Measurements from ENCODE around the gene HNRNPL. TPM values are rescaled to one million over a fixed set of nuclear protein-coding genes. Genes with fewer than 3 reads are reported as not detected.
A peak's percentile ranks its signal among the peaks of the same experiment; 100 is the strongest.
"Not testable (repeated sequence)": the region's sequence is repeated elsewhere in the genome, so short reads cannot be mapped to it uniquely, and the experiment has no call there.

The HNRNPL gene
- polyA plus RNA-seq, 3 donors = 51.9 to 234 (median 58.7) TPM

DNA sequence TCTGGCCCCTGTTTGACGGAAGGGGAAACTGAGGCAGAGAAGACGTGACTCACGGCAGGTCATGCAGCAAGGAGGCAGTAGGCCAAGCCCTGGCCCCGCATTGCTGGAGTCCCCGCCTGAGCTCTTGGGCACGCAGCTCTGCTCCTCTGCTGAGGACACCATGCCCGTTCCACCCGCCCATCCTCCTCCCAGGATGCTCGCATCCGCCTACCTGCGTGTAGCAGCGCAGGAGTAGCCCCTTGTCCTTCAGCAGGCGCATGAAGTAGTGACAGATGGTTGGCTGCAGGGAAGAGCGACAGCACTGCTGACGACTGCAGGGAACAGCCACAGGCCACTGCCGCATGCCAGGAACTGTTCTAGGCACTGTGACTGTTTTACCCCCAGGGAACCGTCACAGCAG is 39.1 kb upstream of the HNRNPL start:
- H2AFZ ChIP-seq (ENCODE audit: insufficient read depth, low read depth, low read length, poor library complexity, severe bottlenecking) = no peak overlapping the region
- intact Hi-C loops (cut with micrococcal nuclease) = no loop called here
- Mint-ChIP-seq H3K36me3 (peaks cover 33 to 55% of the 10 kb centered on the region in 2 donors), H3K27me3 (ENCODE audit: low read depth in 3 of 3) (peaks cover 0 to 2% (median 0%) of the 10 kb centered on the region in 3 donors), H3K4me3 (no peak overlapping the region), H3K4me1 (no peaks in the 10 kb centered on the region), H3K27ac (peak overlapping the region in 2 of 7 donors; percentile 68 to 69), H3K9me3 (peaks cover 0 to 2% (median 0%) of the 10 kb centered on the region in 7 donors)
- TF ChIP-seq, protein P1, sequence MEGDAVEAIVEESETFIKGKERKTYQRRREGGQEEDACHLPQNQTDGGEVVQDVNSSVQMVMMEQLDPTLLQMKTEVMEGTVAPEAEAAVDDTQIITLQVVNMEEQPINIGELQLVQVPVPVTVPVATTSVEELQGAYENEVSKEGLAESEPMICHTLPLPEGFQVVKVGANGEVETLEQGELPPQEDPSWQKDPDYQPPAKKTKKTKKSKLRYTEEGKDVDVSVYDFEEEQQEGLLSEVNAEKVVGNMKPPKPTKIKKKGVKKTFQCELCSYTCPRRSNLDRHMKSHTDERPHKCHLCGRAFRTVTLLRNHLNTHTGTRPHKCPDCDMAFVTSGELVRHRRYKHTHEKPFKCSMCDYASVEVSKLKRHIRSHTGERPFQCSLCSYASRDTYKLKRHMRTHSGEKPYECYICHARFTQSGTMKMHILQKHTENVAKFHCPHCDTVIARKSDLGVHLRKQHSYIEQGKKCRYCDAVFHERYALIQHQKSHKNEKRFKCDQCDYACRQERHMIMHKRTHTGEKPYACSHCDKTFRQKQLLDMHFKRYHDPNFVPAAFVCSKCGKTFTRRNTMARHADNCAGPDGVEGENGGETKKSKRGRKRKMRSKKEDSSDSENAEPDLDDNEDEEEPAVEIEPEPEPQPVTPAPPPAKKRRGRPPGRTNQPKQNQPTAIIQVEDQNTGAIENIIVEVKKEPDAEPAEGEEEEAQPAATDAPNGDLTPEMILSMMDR (IDR thresholded peaks at IDR 0.05) = no peak
- peaks cover 41 to 63% of the 10 kb centered on the region in 2 donors for H3K36me3 ChIP-seq (replicated peaks in 1 of 2; ENCODE audit: control insufficient read depth in 1 of 2, insufficient read depth in 2 of 2, low read length in 2 of 2)
- H3K27ac ChIP-seq (ENCODE audit: low read depth in 1 of 2, low read length in 2 of 2) = no peak overlapping the region
- no peak overlapping the region for H3K4me2 ChIP-seq (replicated peaks; ENCODE audit: extremely low read depth, low read length, poor library complexity, severe bottlenecking)
- H3K9me3 ChIP-seq (replicated peaks in 1 of 2; ENCODE audit: control insufficient read depth in 1 of 2, insufficient read depth in 1 of 2, low read length in 2 of 2) = no peaks in the 10 kb centered on the region
- H3K4me1 ChIP-seq (ENCODE audit: control insufficient read depth in 1 of 2, insufficient read depth in 2 of 2, low read length in 2 of 2) = no peaks in the 10 kb centered on the region
- DNase-seq = no peak
- 98% methylated on average over 17 of the region's 17 CpGs for WGBS (ENCODE audit: insufficient coverage)
- no peaks in the 10 kb centered on the region for H3K79me2 ChIP-seq (ENCODE audit: insufficient read depth, low read length)
- no peak overlapping the region for H3K4me3 ChIP-seq (replicated peaks in 1 of 3; ENCODE audit: low read depth in 2 of 3, low read length in 3 of 3)
- no peaks in the 10 kb centered on the region for H4K20me1 ChIP-seq (ENCODE audit: insufficient read depth, low read length)
- no peaks in the 10 kb centered on the region for H3K27me3 ChIP-seq (ENCODE audit: control insufficient read depth in 2 of 2, insufficient read depth in 2 of 2, low read length in 2 of 2)
- H3K9ac ChIP-seq (ENCODE audit: insufficient read depth, low read length, poor library complexity, severe bottlenecking) = no peak overlapping the region

DNA sequence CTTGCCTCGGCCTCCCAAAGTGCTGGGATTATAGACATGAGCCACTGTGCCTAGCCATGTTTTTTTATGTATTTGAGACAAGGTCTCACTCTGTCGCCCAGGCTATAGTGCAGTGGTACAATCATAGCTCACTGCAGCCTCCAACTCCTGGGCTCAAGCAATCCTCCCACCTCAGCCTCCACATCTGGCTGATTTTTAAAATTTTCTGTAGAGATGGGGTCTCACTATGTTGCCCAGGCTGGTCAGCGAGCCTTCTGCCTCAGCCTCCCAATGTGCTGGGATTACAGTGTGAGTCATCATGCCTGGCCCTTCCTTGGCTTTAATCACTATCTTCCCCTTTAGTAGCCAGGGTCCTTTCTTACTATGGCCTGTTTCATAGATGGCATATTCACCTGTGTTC is 34.9 kb upstream of the HNRNPL start:
- H3K4me1 Mint-ChIP-seq; H3K4me3 Mint-ChIP-seq; H3K9me3 ChIP-seq (replicated peaks in 1 of 2; ENCODE audit: control insufficient read depth in 1 of 2, insufficient read depth in 1 of 2, low read length in 2 of 2); DNase-seq; H2AFZ ChIP-seq (ENCODE audit: insufficient read depth, low read depth, low read length, poor library complexity, severe bottlenecking); H3K27ac ChIP-seq (ENCODE audit: low read depth in 1 of 2, low read length in 2 of 2); H4K20me1 ChIP-seq (ENCODE audit: insufficient read depth, low read length); H3K4me1 ChIP-seq (ENCODE audit: control insufficient read depth in 1 of 2, insufficient read depth in 2 of 2, low read length in 2 of 2); H3K4me2 ChIP-seq (replicated peaks; ENCODE audit: extremely low read depth, low read length, poor library complexity, severe bottlenecking); H3K9me3 Mint-ChIP-seq; intact Hi-C loops (cut with micrococcal nuclease); H3K27me3 Mint-ChIP-seq (ENCODE audit: low read depth in 3 of 3); H3K27me3 ChIP-seq (ENCODE audit: control insufficient read depth in 2 of 2, insufficient read depth in 2 of 2, low read length in 2 of 2); H3K4me3 ChIP-seq (replicated peaks in 1 of 3; ENCODE audit: low read depth in 2 of 3, low read length in 3 of 3); H3K79me2 ChIP-seq (ENCODE audit: insufficient read depth, low read length); H3K9ac ChIP-seq (ENCODE audit: insufficient read depth, low read length, poor library complexity, severe bottlenecking): not testable (repeated sequence)
- WGBS (ENCODE audit: insufficient coverage) = no CpG with 5 or more reads among the region's 3 CpGs
- H3K27ac Mint-ChIP-seq = peak overlapping the region in 1 of 7 donors; percentile 49
- peaks cover 36 to 63% of the 10 kb centered on the region in 2 donors for H3K36me3 ChIP-seq (replicated peaks in 1 of 2; ENCODE audit: control insufficient read depth in 1 of 2, insufficient read depth in 2 of 2, low read length in 2 of 2)
- peaks cover 39 to 74% of the 10 kb centered on the region in 2 donors for H3K36me3 Mint-ChIP-seq
